Ascending aorta (tissue), 2 donors: ENCODE results near the gene OGFR. TPM values are rescaled to one million over a fixed set of nuclear protein-coding genes. Genes with fewer than 3 reads are reported as not detected.

Source experiments
- DNase-seq, 2 donors: peaks; one replicate each; pipeline ENCODE4 v3.0.0-alpha.2; 2019; ENCODE audit warnings: low spot score in 2 of 2
- H3K27ac ChIP-seq, 2 donors: fragments of 200-600 bp; sonication (generic); one replicate each; pipeline ENCODE4 v1.5.1; 2016 to 2017; ENCODE audit warnings: mild to moderate bottlenecking in 1 of 2
- H3K27me3 ChIP-seq: fragments of 200-600 bp; sonication (generic); one replicate; pipeline ENCODE4 v1.5.1; 2017
- H3K36me3 ChIP-seq, 2 donors: fragments of 200-600 bp; sonication (generic); one replicate each; pipeline ENCODE4 v1.5.1; 2016
- H3K4me1 ChIP-seq, 2 donors: fragments of 200-600 bp; sonication (generic); one replicate each; pipeline ENCODE4 v1.5.1; 2016 to 2017; ENCODE audit warnings: mild to moderate bottlenecking in 1 of 2
- H3K4me3 ChIP-seq, 2 donors: fragments of 200-600 bp; sonication (generic); one replicate each; pipeline ENCODE4 v1.5.1; 2016 to 2017; ENCODE audit warnings: mild to moderate bottlenecking in 1 of 2
- H3K9me3 ChIP-seq, 2 donors: fragments of 200-600 bp; sonication (generic); one replicate each; pipeline ENCODE4 v1.5.1; 2016
- intact Hi-C: fragments of 100-400 bp; cut with DNase I; formaldehyde crosslinking; loops from one replicate; pipeline ENCODE4 v1.15.1; 2023
- total RNA-seq: library from RNA; depleted of rRNA; stranded (reverse); fragments of >200 nt; gene quantifications from one replicate; pipeline ENCODE4 v1.1.0, GENCODE V29; 2016
- TF ChIP-seq, protein P1 (sequence below), 3 experiments: fragments of 200-600 bp in 2 of 3; fragments of 450-650 bp in 1 of 3; sonication (generic) in 2 of 3; IDR thresholded peaks; one replicate each; pipeline ENCODE4 v1.5.1; 2016 to 2019; ENCODE audit warnings: antibody characterized with exemption in 3 of 3, mild to moderate bottlenecking in 1 of 3, moderate library complexity in 1 of 3

OGFR gene
- total RNA-seq, 1 donor from 2014 or later, result 77.4 TPM

DNA sequence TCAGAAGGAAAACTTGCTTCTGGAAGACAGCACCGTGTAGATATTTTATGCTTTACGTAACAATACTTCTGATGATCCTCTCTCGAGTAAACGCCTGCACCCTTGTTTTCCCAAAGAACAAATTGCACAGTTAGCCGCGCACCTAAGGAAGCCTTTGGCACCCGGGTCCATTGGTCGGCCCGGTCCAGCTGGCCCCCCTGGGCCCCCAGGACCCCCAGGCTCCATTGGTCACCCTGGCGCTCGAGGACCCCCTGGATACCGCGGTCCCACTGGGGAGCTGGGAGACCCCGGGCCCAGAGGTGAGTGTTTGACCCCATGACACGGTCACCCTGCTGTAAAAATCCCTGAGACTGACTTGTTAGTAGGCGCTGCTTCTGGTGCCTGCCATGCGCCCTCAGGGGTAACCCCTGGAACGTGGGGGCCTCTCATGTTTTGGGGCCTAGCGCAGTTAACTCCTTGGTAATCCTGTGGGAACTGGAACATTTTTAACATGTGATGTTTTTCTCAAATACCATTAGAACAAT is 32.4 kb downstream of the OGFR start:
- DNase-seq, result no peak
- Histone ChIP-seq H3K9me3 (no peaks in the 10 kb centered on the region), H3K27me3 (no peaks in the 10 kb centered on the region), H3K36me3 (no peaks in the 10 kb centered on the region), H3K27ac (no peak overlapping the region), H3K4me1 (no peaks in the 10 kb centered on the region), H3K4me3 (no peak overlapping the region)
- TF ChIP-seq, protein P1, sequence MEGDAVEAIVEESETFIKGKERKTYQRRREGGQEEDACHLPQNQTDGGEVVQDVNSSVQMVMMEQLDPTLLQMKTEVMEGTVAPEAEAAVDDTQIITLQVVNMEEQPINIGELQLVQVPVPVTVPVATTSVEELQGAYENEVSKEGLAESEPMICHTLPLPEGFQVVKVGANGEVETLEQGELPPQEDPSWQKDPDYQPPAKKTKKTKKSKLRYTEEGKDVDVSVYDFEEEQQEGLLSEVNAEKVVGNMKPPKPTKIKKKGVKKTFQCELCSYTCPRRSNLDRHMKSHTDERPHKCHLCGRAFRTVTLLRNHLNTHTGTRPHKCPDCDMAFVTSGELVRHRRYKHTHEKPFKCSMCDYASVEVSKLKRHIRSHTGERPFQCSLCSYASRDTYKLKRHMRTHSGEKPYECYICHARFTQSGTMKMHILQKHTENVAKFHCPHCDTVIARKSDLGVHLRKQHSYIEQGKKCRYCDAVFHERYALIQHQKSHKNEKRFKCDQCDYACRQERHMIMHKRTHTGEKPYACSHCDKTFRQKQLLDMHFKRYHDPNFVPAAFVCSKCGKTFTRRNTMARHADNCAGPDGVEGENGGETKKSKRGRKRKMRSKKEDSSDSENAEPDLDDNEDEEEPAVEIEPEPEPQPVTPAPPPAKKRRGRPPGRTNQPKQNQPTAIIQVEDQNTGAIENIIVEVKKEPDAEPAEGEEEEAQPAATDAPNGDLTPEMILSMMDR (IDR thresholded peaks at IDR 0.05), result no peak
- intact Hi-C loops, result no loop called here

DNA sequence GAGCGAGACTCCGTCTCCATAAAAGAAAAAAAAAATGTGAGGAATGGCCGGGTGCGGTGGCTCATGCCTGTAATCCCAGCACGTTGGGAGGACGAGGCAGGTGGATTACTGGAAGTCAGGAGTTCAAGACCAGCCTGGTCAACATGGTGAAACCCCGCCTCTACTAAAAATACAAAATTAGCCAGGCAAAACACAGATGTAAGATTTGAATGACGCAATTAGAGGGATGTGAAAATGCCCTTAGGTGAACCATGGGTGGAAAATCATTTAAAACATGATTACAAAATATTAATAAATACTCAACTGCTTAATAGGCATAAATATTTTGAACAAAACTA is 33.1 kb downstream of the OGFR start:
- no peak for DNase-seq
- TF ChIP-seq, protein P1 (IDR thresholded peaks at IDR 0.05), result no peak
- H3K27me3 ChIP-seq, result no peaks in the 10 kb centered on the region
- no peak overlapping the region for H3K4me3 ChIP-seq
- intact Hi-C loops, result no loop called here
- no peaks in the 10 kb centered on the region for H3K4me1 ChIP-seq
- H3K27ac ChIP-seq, result no peak overlapping the region
- no peaks in the 10 kb centered on the region for H3K9me3 ChIP-seq
- no peaks in the 10 kb centered on the region for H3K36me3 ChIP-seq

DNA sequence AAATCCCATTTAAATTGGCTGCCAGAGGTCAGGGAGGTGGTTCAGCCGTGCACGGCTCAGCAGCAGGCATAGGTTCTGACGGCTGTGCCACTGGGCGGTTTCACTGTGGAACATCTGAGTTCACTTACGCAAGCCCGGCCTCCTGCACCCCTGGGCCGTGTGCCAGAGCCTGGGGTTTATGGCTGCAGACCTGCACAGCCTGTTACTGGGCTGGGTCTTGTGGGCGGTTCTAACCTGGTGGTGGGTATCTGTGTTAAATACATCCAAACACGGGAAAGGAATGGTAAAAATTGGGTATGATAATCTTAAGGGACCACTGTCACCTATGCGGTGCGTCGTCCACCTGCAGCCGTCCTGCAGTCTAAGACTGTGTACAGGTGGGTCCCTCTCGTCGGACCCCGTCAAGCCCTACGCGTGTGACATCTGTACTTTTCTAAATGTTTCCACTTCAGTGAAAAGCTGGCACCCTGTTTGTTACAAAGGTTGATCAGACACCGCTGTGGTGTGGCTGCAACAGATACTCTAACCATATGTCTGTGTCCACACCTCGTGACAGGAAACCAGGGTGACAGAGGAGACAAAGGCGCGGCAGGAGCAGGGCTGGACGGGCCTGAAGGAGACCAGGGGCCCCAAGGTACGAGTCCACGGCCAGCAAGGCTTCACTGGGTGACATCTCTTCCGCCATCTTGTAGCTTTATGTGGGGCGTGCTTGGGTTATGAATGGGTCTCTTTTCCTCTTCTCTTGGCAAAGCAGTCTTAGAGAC is 33.7 kb downstream of the OGFR start:
- intact Hi-C loops, result no loop called here

DNA sequence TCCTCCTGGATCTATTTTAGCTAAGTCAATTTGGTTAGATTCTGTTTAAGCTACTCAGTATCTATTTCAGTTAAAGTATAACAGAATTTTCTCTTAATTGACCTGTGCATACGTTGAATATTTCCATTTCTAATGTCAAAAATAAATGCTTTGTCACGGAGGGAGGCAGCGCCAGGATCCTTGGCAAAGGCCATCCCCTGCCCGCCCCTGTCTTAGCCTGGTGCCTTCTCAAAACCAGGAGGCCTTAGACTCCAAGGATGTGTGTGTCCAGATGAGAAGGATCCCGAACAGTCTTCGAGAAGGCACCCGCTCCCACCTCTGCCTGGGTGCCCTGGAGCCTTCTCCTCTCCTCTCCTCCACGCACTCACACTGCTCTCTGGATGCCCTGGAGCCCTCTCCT is 34.6 kb downstream of the OGFR start:
- Histone ChIP-seq H3K4me1 (no peaks in the 10 kb centered on the region), H3K36me3 (no peaks in the 10 kb centered on the region), H3K9me3 (no peaks in the 10 kb centered on the region), H3K4me3 (no peak overlapping the region), H3K27me3 (no peaks in the 10 kb centered on the region), H3K27ac (no peak overlapping the region)
- TF ChIP-seq, protein P1 (IDR thresholded peaks at IDR 0.05), result no peak
- no peak for DNase-seq
- intact Hi-C loops, result no loop called here

More for the DNA sequence above, 33.7 kb downstream of the OGFR start:
- no peak overlapping the region for H3K4me3 ChIP-seq
- H3K36me3 ChIP-seq, result no peaks in the 10 kb centered on the region
- no peaks in the 10 kb centered on the region for H3K4me1 ChIP-seq
- H3K27me3 ChIP-seq, result no peaks in the 10 kb centered on the region
- TF ChIP-seq, protein P1 (IDR thresholded peaks at IDR 0.05), result no peak
- H3K27ac ChIP-seq, result no peak overlapping the region
- no peak for DNase-seq
- H3K9me3 ChIP-seq, result no peaks in the 10 kb centered on the region

DNA sequence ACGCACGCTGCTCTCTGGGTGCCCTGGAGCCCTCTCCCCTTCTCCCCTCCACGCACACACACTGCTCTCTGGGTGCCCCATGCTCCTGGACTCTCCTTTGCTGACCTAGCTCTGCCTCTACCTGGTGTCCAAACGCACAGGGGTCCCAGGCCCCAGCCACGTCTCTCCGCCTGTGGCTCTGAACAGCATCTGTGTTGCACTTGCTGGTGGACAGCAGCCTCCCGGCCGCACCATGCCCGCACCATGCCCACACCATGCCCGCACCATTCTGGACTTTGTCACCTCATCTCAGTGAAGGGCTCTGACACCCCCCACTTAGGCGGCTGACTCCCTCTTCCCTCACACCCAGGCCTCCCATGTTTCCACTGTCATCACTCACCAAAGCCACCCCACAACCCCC is 35.2 kb downstream of the OGFR start:
- Histone ChIP-seq H3K36me3 (no peaks in the 10 kb centered on the region), H3K4me3 (no peak overlapping the region), H3K9me3 (no peaks in the 10 kb centered on the region), H3K4me1 (no peaks in the 10 kb centered on the region), H3K27ac (no peak overlapping the region), H3K27me3 (no peaks in the 10 kb centered on the region)
- intact Hi-C loops, result no loop called here
- no peak for DNase-seq
- TF ChIP-seq, protein P1 (IDR thresholded peaks at IDR 0.05), result no peak
